HEK293 (cell line): ENCODE measurements around the gene SEC16A.

Experiments
- CTCF ChIA-PET: fragments of 350-600 bp; formaldehyde crosslinking; extraction: SDS; loops from one replicate; lab custom pipeline; 2021; ENCODE audit warnings: antibody characterized with exemption; lab: Yijun Ruan, JAX
- POLR2A ChIA-PET: fragments of 300-600 bp; formaldehyde crosslinking; extraction: SDS; loops from one replicate; lab custom pipeline; 2020; ENCODE audit warnings: antibody characterized with exemption, inconsistent platforms; lab: Yijun Ruan, JAX
- H3K27ac ChIP-seq: fragments of 200-500 bp; sonication (Bioruptor generic); 2 replicates; pipeline ENCODE4 v1.5.1; 2014; ENCODE audit warnings: low read depth, low read length, control low read depth, inconsistent platforms; ENCODE audit errors: extremely low read depth
- H3K36me3 ChIP-seq, 2 experiments: fragments of 200-500 bp in 1 of 2; sonication (Bioruptor generic) in 1 of 2; 1 replicate in 1 of 2; 2 replicates in 1 of 2; pipeline ENCODE4 v1.5.1; 2014 to 2017; ENCODE audit warnings: inconsistent platforms in 2 of 2, low read length in 2 of 2; ENCODE audit not compliant: control insufficient read depth in 2 of 2, insufficient read depth in 1 of 2
- H3K4me1 ChIP-seq: fragments of 200-500 bp; sonication (Bioruptor generic); 2 replicates; pipeline ENCODE4 v1.5.1; 2014; ENCODE audit warnings: mild to moderate bottlenecking, low read length, inconsistent platforms; ENCODE audit not compliant: control insufficient read depth, insufficient read depth
- H3K4me3 ChIP-seq: 2 replicates; pipeline ENCODE4 v1.5.1; 2011; ENCODE audit warnings: low read depth, mild to moderate bottlenecking, control low read depth, low read length, moderate library complexity
- H3K9me3 ChIP-seq: fragments of 200-500 bp; sonication (Bioruptor generic); 2 replicates; pipeline ENCODE4 v1.5.1; 2014; ENCODE audit warnings: low read depth, low read length, inconsistent platforms; ENCODE audit not compliant: control insufficient read depth, insufficient read depth
- EGR2 ChIP-seq: fragments of 450-650 bp; formaldehyde crosslinking; IDR thresholded peaks from 2 replicates; pipeline ENCODE4 v1.5.1; 2016; ENCODE audit warnings: low read depth, missing biosample characterization, missing genetic modification characterization
- GLIS1 ChIP-seq: fragments of 450-650 bp; formaldehyde crosslinking; IDR thresholded peaks from 2 replicates; pipeline ENCODE4 v1.5.1; 2016; ENCODE audit warnings: missing biosample characterization, missing genetic modification characterization
- GLIS2 ChIP-seq: fragments of 450-650 bp; formaldehyde crosslinking; IDR thresholded peaks from 2 replicates; pipeline ENCODE4 v1.5.1; 2016; ENCODE audit warnings: missing biosample characterization, missing genetic modification characterization
- KLF1 ChIP-seq: fragments of 450-650 bp; formaldehyde crosslinking; IDR thresholded peaks from 2 replicates; pipeline ENCODE4 v1.5.1; 2016; ENCODE audit warnings: missing biosample characterization, missing genetic modification characterization
- PATZ1 ChIP-seq: fragments of 450-650 bp; formaldehyde crosslinking; IDR thresholded peaks from 2 replicates; pipeline ENCODE4 v1.5.1; 2016; ENCODE audit warnings: missing biosample characterization, missing genetic modification characterization
- ZBTB26 ChIP-seq: fragments of 450-650 bp; formaldehyde crosslinking; optimal IDR thresholded peaks from 2 replicates; pipeline ENCODE3; 2016; ENCODE audit warnings: missing biosample characterization, mild to moderate bottlenecking, missing genetic modification characterization
- ZBTB48 ChIP-seq: fragments of 450-650 bp; formaldehyde crosslinking; IDR thresholded peaks from 2 replicates; pipeline ENCODE4 v1.5.1; 2016; ENCODE audit warnings: missing biosample characterization, missing genetic modification characterization
- ZBTB7A ChIP-seq: fragments of 450-650 bp; formaldehyde crosslinking; IDR thresholded peaks from 2 replicates; pipeline ENCODE4 v1.5.1; 2016; ENCODE audit warnings: low read depth, missing biosample characterization, missing genetic modification characterization
- ZIC2 ChIP-seq: fragments of 450-650 bp; formaldehyde crosslinking; IDR thresholded peaks from 2 replicates; pipeline ENCODE4 v1.5.1; 2016; ENCODE audit warnings: missing biosample characterization, missing genetic modification characterization
- ZNF184 ChIP-seq: fragments of 450-650 bp; IDR thresholded peaks from 2 replicates; pipeline ENCODE4 v1.5.1; 2018; ENCODE audit warnings: missing biosample characterization, mild to moderate bottlenecking, missing genetic modification characterization
- ZNF335 ChIP-seq: fragments of 450-650 bp; formaldehyde crosslinking; conservative IDR thresholded peaks from 2 replicates; pipeline ENCODE4 v1.5.1; 2016; ENCODE audit warnings: missing biosample characterization, missing genetic modification characterization
- ZNF416 ChIP-seq: fragments of 450-650 bp; formaldehyde crosslinking; IDR thresholded peaks from 2 replicates; pipeline ENCODE4 v1.5.1; 2016; ENCODE audit warnings: missing biosample characterization, missing genetic modification characterization
- ZNF423 ChIP-seq: fragments of 450-650 bp; formaldehyde crosslinking; IDR thresholded peaks from 2 replicates; pipeline ENCODE4 v1.5.1; 2016; ENCODE audit warnings: missing biosample characterization, missing genetic modification characterization
- ZNF433 ChIP-seq: fragments of 450-650 bp; formaldehyde crosslinking; IDR thresholded peaks from 2 replicates; pipeline ENCODE4 v1.5.1; 2016; ENCODE audit warnings: missing biosample characterization, missing genetic modification characterization, low read depth
- ZNF677 ChIP-seq: fragments of 450-650 bp; IDR thresholded peaks from 2 replicates; pipeline ENCODE4 v1.5.0; 2018; ENCODE audit warnings: missing biosample characterization, mild to moderate bottlenecking, missing genetic modification characterization, moderate library complexity
- ZNF747 ChIP-seq: fragments of 450-650 bp; formaldehyde crosslinking; IDR thresholded peaks from 2 replicates; pipeline ENCODE4 v1.5.1; 2016; ENCODE audit warnings: missing biosample characterization, missing genetic modification characterization
- TF ChIP-seq, protein P1 (sequence below): fragments of 450-650 bp; formaldehyde crosslinking; IDR thresholded peaks from 2 replicates; pipeline ENCODE4 v1.5.1; 2016; ENCODE audit warnings: missing biosample characterization, missing genetic modification characterization
- TF ChIP-seq, protein P2 (sequence below): fragments of 450-650 bp; formaldehyde crosslinking; IDR thresholded peaks from 2 replicates; pipeline ENCODE4 v1.5.1; 2016; ENCODE audit warnings: missing biosample characterization, missing genetic modification characterization

Gene SEC16A

DNA sequence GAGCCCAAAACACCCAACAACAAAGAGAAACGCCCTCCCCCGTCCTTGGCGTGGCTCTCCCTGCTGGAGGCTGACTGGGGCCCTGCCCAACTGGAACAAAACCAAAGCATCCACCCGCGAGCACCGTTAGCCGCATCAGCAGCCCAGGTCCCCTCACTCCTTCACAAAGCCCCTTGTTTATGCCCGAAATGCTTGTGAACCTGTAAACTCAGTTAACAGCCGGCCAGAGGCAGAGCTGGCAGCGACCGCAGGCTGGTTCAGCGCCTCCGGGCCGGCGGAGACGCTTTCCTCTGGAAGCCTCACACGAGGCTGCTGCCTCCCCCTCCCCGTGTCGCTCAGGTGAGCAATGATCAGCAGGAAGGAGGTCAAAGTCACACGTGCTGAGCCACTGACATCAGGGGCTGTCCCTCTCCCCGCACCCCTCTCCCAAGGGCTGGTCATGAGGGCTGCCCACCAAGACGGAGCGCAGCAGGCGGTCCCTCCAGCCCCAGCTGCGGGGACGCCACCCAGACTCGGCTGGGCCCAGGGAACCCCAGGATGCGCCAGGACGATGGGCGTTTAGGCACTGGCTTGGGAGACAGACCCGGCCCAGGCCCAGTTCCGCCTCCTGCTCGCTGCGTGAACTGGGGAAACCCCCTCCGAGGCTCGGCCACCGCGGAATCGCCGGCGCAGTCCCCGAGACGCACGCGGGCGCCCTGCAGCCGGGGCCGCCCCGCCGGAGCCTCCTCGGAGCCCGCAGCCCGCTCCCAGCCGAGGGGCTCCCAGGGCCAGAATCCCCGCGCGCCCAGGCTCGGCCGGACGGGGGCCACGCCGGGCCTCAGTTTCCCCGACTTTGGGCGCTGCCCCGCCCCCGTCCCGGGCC is 83.4 kb downstream of the SEC16A start:
- Histone ChIP-seq H3K36me3 (peaks cover 10 to 72% of the 10 kb centered on the region in 2 experiments), H3K27ac (peak overlapping the region; percentile 53; the same call in 1 of the 2 replicates), H3K4me1 (no peaks in the 10 kb centered on the region), H3K9me3 (no peaks in the 10 kb centered on the region), H3K4me3 (peak overlapping the region; percentile 91)
- ChIA-PET POLR2A (interaction anchor here (0.6 to 2.1 kb wide), 3 partner anchors 36 to 78 kb away, joined by 7 to 11 read pairs (median 9); partner anchors contain the start of gene DNLZ), CTCF (interaction anchor here (0.5 to 3.3 kb wide), 8 partner anchors 11 to 265 kb away, joined by 3 to 13 read pairs (median 4); no protein-coding TSS in a partner anchor)
- TF ChIP-seq ZNF335 (peak; percentile 89), ZIC2 (tag by site-specific recombination) (peak; percentile 53), KLF1 (tag by site-specific recombination) (peak; percentile 54; the same call in 1 of the 2 replicates), ZNF747 (tag by site-specific recombination) (no peak), ZNF677 (tag by site-specific recombination) (peak; percentile 57; the same call in 1 of the 2 replicates), ZNF433 (tag by site-specific recombination) (no peak), ZBTB7A (tag by site-specific recombination) (peak; percentile 43; the same call in 1 of the 2 replicates), GLIS2 (peak; percentile 44), ZNF184 (no peak), EGR2 (tag by site-specific recombination) (no peak), ZBTB26 (tag by site-specific recombination) (no peak), ZNF423 (tag by site-specific recombination) (peak; percentile 69; the same call in 1 of the 2 replicates), GLIS1 (tag by site-specific recombination) (peak; percentile 54), PATZ1 (tag by site-specific recombination) (peak; percentile 45), ZBTB48 (tag by site-specific recombination) (no peak), ZNF416 (tag by site-specific recombination) (no peak)
- TF ChIP-seq, protein P1, sequence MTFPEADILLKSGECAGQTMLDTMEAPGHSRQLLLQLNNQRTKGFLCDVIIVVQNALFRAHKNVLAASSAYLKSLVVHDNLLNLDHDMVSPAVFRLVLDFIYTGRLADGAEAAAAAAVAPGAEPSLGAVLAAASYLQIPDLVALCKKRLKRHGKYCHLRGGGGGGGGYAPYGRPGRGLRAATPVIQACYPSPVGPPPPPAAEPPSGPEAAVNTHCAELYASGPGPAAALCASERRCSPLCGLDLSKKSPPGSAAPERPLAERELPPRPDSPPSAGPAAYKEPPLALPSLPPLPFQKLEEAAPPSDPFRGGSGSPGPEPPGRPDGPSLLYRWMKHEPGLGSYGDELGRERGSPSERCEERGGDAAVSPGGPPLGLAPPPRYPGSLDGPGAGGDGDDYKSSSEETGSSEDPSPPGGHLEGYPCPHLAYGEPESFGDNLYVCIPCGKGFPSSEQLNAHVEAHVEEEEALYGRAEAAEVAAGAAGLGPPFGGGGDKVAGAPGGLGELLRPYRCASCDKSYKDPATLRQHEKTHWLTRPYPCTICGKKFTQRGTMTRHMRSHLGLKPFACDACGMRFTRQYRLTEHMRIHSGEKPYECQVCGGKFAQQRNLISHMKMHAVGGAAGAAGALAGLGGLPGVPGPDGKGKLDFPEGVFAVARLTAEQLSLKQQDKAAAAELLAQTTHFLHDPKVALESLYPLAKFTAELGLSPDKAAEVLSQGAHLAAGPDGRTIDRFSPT (tag by site-specific recombination), result 0 out of 2 replicates have a peak, but pooled peaks have one; percentile 11
- TF ChIP-seq, protein P2, sequence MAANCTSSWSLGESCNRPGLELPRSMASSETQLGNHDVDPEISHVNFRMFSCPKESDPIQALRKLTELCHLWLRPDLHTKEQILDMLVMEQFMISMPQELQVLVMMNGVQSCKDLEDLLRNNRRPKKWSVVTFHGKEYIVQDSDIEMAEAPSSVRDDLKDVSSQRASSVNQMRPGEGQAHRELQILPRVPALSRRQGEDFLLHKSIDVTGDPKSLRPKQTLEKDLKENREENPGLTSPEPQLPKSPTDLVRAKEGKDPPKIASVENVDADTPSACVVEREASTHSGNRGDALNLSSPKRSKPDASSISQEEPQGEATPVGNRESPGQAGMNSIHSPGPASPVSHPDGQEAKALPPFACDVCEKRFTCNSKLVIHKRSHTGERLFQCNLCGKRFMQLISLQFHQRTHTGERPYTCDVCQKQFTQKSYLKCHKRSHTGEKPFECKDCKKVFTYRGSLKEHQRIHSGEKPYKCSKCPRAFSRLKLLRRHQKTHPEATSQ, result 0 out of 2 replicates have a peak, but pooled peaks have one; percentile 7
